Activated T-cell treated with anti-CD3 and anti-CD28 coated beads, Interleukin-2, amount 50 U/mL, for 4 hours (primary cell): ENCODE measurements around the gene CEACAM4. TPM values are rescaled to one million over a fixed set of nuclear protein-coding genes. Genes with fewer than 3 reads are reported as not detected.

ENCODE experiments used
- ATAC-seq, 2 donors: fragments of 200-7000 bp; cut with Tn5 transposase; one replicate each; pipeline ENCODE4 v1.10.0; 2021
- DNase-seq: peaks from one replicate; pipeline ENCODE4 v3.0.0-alpha.2; 2020
- H3K27me3 Mint-ChIP-seq: one replicate; pipeline ENCODE4 v1.8.0; 2021; ENCODE audit warnings: low read depth, mixed read lengths
- H3K36me3 Mint-ChIP-seq: one replicate; pipeline ENCODE4 v1.8.0; 2022; ENCODE audit warnings: mixed read lengths; ENCODE audit not compliant: insufficient read depth
- H3K4me1 Mint-ChIP-seq: one replicate; pipeline ENCODE4 v1.8.0; 2021; ENCODE audit warnings: low read depth, mixed read lengths
- H3K4me3 Mint-ChIP-seq: one replicate; pipeline ENCODE4 v1.8.0; 2021; ENCODE audit warnings: mild to moderate bottlenecking, moderate library complexity, mixed read lengths
- H3K9me3 Mint-ChIP-seq: one replicate; pipeline ENCODE4 v1.8.0; 2021; ENCODE audit warnings: mixed read lengths
- total RNA-seq, 3 donors: library from RNA; stranded (reverse); gene quantifications; one replicate each; pipeline ENCODE4 v1.2.1, GENCODE V29; 2021

CEACAM4 gene
- total RNA-seq, 3 donors from 2014 or later: not detected

DNA sequence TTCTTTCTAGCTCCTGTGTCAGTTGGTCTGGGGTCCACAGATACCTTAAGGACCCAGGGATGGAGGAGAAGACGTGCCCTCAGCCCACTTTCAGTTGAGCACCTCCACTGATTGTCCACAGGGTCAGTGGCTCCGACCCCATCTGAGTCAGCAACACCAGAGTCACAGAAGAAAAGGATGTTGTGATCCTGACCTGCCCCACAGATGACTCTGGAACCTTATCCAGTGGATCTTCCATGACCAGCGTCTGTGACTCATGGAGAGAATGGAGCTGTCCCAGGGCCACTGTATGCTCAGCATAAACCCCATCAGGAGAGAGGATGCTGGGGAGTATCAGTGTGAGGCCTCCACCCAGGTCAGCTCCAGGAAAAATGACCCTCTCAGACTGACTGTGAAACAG is 22.0 kb downstream of the CEACAM4 start:
- Mint-ChIP-seq H3K9me3 (no peaks in the 10 kb centered on the region), H3K27me3 (peaks cover 18% of the 10 kb centered on the region), H3K4me3 (no peak overlapping the region), H3K4me1 (no peaks in the 10 kb centered on the region), H3K36me3 (no peaks in the 10 kb centered on the region)
- ATAC-seq (no peak), DNase-seq (no peak)

DNA sequence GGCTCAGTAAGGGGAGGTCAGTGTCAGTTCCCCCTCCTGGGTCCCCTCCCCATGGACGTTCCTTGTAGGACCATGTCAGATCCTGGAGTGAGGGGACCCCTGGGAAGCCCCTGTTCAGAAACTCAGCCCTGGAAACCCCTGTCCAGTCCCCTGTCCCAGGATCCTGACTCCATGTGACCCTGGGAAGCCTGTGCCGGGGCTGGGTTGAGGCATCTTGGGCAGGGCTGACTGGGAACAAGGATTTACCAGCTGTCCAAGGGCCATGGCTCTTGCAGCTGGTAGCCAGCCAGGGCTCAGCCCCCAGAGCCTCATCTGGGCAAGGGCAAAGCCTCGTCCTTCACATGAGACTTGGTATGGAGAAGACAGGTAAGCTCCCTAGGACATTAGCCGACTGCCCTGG is 25.1 kb downstream of the CEACAM4 start:
- Mint-ChIP-seq H3K4me1 (peaks cover 2% of the 10 kb centered on the region), H3K36me3 (no peaks in the 10 kb centered on the region), H3K4me3 (no peak overlapping the region), H3K27me3 (peaks cover 19% of the 10 kb centered on the region), H3K9me3 (no peaks in the 10 kb centered on the region)
- no peak for ATAC-seq
- DNase-seq: no peak

DNA sequence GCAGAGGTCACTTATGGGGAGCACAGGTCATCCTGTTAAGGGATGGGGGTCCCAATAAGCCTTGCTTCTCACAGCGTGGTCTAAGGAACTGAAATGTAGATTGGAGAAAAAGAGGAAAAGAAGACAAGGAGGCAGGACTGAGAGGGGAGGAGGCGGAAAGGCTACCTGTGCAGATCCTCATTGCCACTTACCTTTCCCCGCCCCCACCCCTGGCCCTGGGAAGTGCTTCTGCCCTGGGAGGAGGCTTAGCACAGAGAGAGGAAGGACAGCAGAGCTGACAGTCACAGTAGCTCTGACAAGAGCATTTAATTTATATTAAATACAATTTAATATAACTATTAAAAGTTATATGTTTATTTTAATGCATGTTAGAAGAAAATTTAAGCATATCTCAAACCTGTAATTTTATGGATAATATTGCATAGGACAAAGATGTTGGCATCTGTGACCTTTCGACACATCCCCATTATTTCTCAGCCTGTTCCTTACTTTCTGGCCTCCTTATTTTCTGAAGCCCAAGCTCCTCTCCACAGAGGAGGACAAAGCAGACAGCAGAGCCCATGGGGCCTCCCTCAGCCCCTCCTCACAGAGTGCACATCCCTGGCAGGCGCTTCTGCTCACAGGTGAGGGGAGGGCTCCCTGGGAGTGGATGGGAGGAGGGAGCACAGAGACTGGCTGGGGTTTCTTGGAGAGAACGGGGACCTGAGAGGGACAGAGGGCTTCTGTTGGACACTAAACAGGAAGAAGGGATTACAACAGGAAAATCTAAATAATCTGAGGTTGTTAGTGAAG is 27.5 kb downstream of the CEACAM4 start:
- H3K4me1 Mint-ChIP-seq: peaks cover 7% of the 10 kb centered on the region
- peaks cover 19% of the 10 kb centered on the region for H3K27me3 Mint-ChIP-seq
- no peaks in the 10 kb centered on the region for H3K9me3 Mint-ChIP-seq
- DNase-seq (no peak), ATAC-seq (no peak)
- no peak overlapping the region for H3K4me3 Mint-ChIP-seq
- H3K36me3 Mint-ChIP-seq: no peaks in the 10 kb centered on the region

DNA sequence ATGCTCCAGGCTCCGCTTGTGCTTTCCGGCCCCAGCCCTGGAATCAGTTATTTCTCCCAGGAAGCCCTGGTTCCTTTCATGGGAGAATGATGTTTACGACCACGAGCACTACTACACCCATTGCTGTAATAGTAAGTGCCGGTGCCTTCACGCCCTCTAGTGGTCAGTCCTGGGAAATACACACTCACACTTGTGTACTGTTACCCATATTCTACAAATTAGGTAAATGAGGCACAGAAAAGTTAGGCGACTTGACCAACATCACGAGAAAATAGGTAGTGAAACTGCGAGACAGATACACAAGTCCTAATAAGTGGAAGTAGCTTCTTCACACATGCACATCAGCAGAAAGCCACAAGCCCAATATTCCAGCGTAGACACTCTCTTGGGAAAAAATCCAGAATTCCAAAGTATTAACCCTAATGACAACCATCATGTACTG is 29.3 kb downstream of the CEACAM4 start:
- Mint-ChIP-seq H3K4me3 (peak overlapping the region; percentile 29), H3K27me3 (peaks cover 20% of the 10 kb centered on the region), H3K4me1 (peaks cover 7% of the 10 kb centered on the region), H3K36me3 (no peaks in the 10 kb centered on the region), H3K9me3 (no peaks in the 10 kb centered on the region)
- ATAC-seq (peak; percentile 82 to 91), DNase-seq (peak; percentile 73)

DNA sequence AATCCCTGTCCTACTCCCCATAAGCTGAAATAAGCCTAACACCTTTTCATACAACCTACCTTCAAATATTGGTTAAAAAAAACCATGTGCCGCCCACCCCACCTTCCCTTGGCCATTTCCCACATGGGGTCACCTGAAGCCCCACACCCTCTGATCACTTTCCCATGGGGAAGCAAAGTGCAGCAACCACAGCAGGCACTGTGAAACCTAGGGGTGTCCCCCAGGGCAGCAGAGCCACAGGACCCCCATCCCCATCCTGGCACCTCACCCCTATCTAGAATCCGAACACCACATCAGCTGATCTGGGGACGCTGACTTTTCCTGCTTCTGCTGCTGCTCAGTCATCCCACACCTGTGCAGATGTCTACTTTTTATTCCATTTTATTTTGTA is 31.0 kb downstream of the CEACAM4 start:
- H3K9me3 Mint-ChIP-seq: no peaks in the 10 kb centered on the region
- ATAC-seq: no peak

DNA sequence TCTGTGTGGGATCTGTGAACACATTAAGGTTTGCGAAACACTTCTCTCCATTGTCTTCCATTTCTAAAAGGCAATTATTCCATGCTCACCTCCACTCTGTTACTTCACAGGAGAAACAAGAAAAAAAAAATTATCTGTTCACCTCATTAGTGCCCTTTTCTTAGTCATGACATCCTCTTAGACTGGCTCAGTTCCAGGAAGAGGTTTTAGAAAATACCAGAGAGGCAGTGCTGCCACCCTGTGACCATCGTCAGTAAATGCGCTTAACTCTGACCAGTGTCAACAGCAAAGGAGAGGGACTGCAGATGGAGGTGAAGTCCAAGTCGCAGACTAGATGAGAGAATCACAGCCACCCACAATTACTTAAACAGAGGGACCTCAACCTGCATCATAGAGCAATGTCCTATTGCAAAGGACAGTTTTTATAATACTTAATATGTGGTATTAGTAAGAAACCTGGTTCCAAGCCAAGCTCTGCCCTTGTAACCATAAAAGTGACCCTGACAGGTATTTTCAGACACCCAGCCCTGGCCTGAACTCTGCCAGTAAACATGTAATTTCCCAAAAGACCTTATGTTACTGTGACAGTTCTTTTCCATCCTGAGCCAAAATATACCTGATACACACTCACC is 31.5 kb downstream of the CEACAM4 start:
- no peaks in the 10 kb centered on the region for H3K9me3 Mint-ChIP-seq
- H3K36me3 Mint-ChIP-seq: no peaks in the 10 kb centered on the region
- peak; percentile 79 to 88 for ATAC-seq

More for the DNA sequence above, 31.0 kb downstream of the CEACAM4 start:
- DNase-seq: no peak
- Mint-ChIP-seq H3K36me3 (no peaks in the 10 kb centered on the region), H3K4me1 (peaks cover 7% of the 10 kb centered on the region), H3K4me3 (no peak overlapping the region), H3K27me3 (peaks cover 18% of the 10 kb centered on the region)

DNA sequence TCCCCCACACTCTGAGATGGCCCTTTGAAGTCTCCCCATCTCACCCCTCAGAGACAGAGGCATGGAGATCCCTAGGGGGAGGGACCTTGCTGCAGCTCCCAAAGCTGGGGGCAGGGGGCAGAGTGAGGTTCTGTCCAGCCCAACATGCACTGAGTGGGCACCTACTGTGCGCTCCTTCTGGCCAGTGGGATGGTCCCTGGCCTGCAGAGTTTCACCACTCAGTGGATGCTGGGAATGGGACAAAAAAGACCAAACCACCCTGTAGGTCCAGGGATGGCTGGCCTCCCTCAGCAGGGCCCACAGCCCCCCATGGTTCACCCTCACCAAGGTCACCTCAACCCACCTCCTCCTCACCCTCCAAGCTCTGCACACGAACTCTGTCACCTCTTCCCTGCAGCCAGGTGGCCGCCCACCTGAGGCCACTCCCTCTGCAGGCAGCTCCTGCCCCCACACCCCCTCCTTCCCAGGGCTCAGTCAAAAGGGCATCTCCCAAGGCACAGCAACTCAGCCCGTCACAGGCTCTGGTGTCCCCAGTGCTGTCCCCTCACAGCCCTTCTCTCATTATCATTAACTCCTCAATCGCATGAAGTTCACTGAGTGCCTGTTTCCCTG is 34.8 kb downstream of the CEACAM4 start:
- peaks cover 6% of the 10 kb centered on the region for H3K36me3 Mint-ChIP-seq
- H3K27me3 Mint-ChIP-seq: peaks cover 7% of the 10 kb centered on the region
- no peak for DNase-seq
- H3K9me3 Mint-ChIP-seq: no peaks in the 10 kb centered on the region
- H3K4me3 Mint-ChIP-seq: no peak overlapping the region
- no peak for ATAC-seq
- H3K4me1 Mint-ChIP-seq: peaks cover 7% of the 10 kb centered on the region

More for the DNA sequence above, 31.5 kb downstream of the CEACAM4 start:
- Mint-ChIP-seq H3K27me3 (peaks cover 14% of the 10 kb centered on the region), H3K4me3 (no peak overlapping the region), H3K4me1 (peaks cover 7% of the 10 kb centered on the region)
- peak; percentile 52 for DNase-seq

DNA sequence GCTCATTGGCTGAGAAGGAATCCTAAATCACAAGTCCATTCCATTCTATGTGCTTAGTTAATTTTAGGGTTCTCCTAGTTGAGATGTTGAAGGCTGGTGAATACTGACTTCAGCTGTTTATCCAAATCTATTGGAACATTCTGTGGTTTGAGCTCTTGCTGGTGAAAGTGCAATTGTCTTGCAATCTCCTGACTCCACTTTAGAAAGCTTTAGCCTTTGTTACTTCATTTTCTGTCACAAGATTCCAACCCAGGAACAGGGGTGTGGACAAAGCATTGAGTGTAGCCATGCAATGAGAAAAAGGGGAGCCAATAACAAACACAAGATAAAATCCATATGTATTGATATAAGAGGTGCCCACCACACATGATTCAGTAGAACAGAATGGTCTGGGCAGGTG is 35.9 kb downstream of the CEACAM4 start:
- Mint-ChIP-seq H3K27me3 (peaks cover 7% of the 10 kb centered on the region), H3K36me3 (peaks cover 8% of the 10 kb centered on the region), H3K4me1 (peaks cover 7% of the 10 kb centered on the region), H3K4me3 (no peak overlapping the region), H3K9me3 (no peaks in the 10 kb centered on the region)
- no peak for DNase-seq
- ATAC-seq: no peak

DNA sequence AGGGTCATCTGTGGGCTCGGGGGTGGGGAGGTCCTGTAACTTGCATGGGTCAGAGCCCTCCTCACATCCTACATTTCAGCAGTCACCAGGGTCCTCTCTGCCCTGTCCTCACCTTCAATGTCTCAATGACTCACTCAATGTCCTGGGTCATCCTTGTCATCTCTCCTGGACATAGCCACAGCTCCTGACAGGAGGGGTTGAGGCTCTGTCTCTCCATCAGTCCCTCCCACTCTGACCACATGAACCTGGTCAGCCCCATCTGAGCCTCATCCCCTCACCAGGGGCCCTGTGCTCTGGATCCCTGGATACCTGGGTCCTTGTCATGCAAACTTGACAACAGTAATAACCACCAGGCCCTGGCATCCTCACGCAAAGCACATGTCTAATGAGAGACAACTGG is 37.5 kb downstream of the CEACAM4 start:
- Mint-ChIP-seq H3K4me3 (no peak overlapping the region), H3K4me1 (peaks cover 1% of the 10 kb centered on the region)
- ATAC-seq: no peak

DNA sequence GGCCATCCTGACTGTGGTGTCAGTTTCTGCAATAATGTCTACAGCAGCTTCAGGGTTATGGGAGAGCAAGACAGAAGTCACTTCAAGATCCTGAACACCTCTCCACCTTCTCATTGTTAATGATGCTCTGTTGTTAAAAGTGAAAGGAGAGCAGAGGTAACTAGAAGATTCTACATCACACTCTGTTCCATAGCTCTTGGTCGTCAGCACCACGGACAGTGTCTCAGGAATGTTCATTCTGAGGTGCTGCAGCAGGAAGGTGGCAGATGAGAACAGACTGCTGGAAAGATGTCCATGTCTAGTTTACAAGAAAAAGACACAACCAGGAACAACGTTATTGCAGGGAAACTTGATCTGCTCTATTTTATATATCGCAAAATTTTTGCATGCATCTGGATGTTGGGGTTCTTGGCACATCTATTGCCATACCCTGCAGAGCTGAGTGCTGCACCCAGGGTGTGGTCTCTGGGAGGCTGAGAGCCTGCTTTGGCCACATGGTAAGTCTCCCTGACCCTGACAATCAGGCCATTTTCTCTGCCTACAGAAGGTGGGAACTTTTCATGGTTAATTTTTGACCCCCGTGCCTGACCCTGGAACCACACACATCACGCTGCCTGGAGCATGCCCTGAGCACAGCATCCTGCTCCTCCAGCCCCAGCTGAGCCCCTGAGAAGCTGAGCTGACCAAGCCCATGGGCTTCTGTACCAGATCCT is 38.2 kb downstream of the CEACAM4 start:
- H3K4me3 Mint-ChIP-seq: no peak overlapping the region

More for the DNA sequence above, 37.5 kb downstream of the CEACAM4 start:
- peaks cover 7% of the 10 kb centered on the region for H3K27me3 Mint-ChIP-seq
- DNase-seq: no peak
- no peaks in the 10 kb centered on the region for H3K9me3 Mint-ChIP-seq
- peaks cover 11% of the 10 kb centered on the region for H3K36me3 Mint-ChIP-seq

DNA sequence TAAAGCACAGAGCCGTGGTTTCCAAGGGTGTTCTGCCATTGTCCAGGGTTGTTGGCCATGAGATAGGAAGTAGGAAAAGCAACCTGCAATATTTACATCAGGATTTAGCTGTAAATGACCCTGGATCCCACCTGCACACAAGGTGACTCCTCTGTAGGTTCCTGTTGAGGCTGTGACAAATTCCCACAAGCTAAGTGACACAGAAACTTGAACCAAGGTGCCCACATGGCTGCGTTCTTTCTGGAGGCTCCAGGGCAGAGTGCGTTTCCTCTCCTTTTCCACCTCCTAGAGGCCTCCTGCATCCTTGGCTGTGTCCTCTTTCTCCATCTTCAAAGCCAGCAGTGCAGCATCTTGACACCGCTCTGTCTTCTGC is 39.0 kb downstream of the CEACAM4 start:
- Mint-ChIP-seq H3K4me3 (no peak overlapping the region), H3K9me3 (peaks cover 6% of the 10 kb centered on the region), H3K27me3 (peaks cover 3% of the 10 kb centered on the region), H3K36me3 (peaks cover 25% of the 10 kb centered on the region), H3K4me1 (peaks cover 1% of the 10 kb centered on the region)
- no peak for ATAC-seq
- DNase-seq: no peak

More for the DNA sequence above, 38.2 kb downstream of the CEACAM4 start:
- Mint-ChIP-seq H3K4me1 (peaks cover 1% of the 10 kb centered on the region), H3K36me3 (peaks cover 16% of the 10 kb centered on the region), H3K27me3 (peaks cover 7% of the 10 kb centered on the region), H3K9me3 (no peaks in the 10 kb centered on the region)
- ATAC-seq (no peak), DNase-seq (no peak)

DNA sequence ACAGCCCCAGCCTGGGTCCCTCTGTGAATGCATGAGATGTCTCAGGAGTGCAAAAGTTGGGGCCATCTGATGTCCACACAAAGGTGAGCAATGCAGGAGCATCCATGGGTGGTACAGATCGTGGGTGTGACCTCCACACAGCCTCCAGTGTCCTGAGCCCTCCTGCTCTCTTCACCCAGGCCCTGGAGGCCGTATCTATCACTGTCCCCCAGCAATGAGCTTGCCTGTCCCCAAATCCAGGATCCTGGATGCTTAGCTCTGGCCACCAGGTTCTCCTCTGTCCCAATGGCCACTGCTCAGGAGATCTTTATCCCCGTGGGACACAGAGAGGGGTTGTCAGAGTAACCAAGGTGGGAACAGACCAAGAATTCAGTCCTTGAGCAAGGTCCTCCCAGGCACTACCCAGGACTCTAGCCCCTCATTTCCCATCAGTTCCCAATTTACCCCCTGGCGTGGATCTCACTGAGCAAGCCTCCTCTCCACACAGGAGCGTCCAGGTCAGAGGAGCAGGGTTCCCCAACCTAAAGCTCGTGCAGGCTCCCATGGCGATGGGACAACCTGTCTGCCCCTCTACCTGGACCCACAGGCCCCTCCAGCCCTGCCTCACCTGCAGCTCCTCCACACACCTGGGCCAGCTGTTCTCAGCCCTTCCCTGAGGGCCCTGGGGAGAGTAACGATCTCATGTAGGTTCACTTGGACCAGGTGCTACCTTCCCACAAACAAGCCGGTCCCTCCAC is 39.6 kb downstream of the CEACAM4 start:
- Mint-ChIP-seq H3K9me3 (peaks cover 7% of the 10 kb centered on the region), H3K4me1 (peaks cover 1% of the 10 kb centered on the region), H3K36me3 (peaks cover 29% of the 10 kb centered on the region), H3K27me3 (peaks cover under 1% of the 10 kb centered on the region), H3K4me3 (no peak overlapping the region)
- DNase-seq (no peak), ATAC-seq (no peak)

DNA sequence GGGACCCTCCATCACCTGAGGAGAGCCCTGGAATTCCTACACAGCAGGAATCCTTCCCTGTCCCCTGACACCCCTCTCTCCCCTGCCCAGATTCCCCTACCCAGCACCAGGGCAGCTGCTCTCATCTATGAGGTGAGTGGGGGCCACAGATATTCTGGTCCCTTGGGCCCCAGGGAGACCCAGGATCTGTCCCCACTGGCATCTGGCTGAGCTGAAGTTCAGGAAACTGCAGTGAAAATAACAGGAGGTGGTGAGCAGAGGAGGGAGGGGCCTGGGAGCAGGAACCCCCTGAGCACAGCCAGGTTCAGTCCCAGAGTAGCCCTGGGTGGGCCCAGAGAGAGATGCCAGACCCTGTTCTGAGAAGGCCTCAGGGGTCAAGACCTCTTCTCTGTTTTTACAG is 40.8 kb downstream of the CEACAM4 start:
- no peak for DNase-seq
- H3K36me3 Mint-ChIP-seq: peaks cover 40% of the 10 kb centered on the region
- no peak for ATAC-seq
- peaks cover 1% of the 10 kb centered on the region for H3K4me1 Mint-ChIP-seq
- peaks cover 13% of the 10 kb centered on the region for H3K9me3 Mint-ChIP-seq
- no peak overlapping the region for H3K4me3 Mint-ChIP-seq
- H3K27me3 Mint-ChIP-seq: no peaks in the 10 kb centered on the region

DNA sequence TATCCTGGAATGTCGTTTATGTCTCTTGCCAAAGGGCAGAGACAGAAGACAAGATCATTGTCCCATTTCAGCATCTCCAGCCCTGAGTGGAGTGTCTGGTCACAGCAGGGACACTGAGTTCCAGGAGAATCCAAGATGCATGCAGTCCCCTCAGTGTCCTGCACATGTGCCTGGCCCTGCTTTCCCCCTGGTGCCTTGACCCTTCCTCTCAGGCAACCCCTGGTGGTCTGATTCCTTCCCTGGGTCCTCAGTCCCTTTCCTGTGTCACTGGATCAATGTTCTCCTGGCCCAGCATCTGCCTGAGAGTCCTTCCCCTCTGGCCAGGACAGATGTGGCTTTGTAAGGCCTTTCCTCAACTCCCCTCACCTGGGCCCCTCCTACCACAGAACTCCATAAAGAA is 41.9 kb downstream of the CEACAM4 start:
- no peak overlapping the region for H3K4me3 Mint-ChIP-seq
- no peaks in the 10 kb centered on the region for H3K27me3 Mint-ChIP-seq
- H3K9me3 Mint-ChIP-seq: peaks cover 13% of the 10 kb centered on the region
- H3K36me3 Mint-ChIP-seq: peaks cover 51% of the 10 kb centered on the region
- H3K4me1 Mint-ChIP-seq: peaks cover 1% of the 10 kb centered on the region
- ATAC-seq (no peak), DNase-seq (no peak)
